Stromal cell of bone marrow (primary cell): ENCODE measurements around the gene STK11.

Source experiments
- DNase-seq: peaks from one replicate; pipeline ENCODE4 v3.0.0-alpha.2; 2012; ENCODE audit warnings: low read depth

STK11 gene

GRCh38 chr19:1226522-1227303 lies 21.1 kb downstream of the STK11 start:
- no peak for DNase-seq

- DNase-seq = no peak
These were observed 21.9 kb downstream of the STK11 start for GRCh38 chr19:1227304-1228054.

- no peak for DNase-seq
These were observed 22.8 kb downstream of the STK11 start for GRCh38 chr19:1228161-1228957.

GRCh38 chr19:1229056-1229923 lies 23.7 kb downstream of the STK11 start:
- no peak for DNase-seq

- DNase-seq = no peak
These were observed 24.6 kb downstream of the STK11 start for GRCh38 chr19:1229924-1230782.

- DNase-seq = no peak
These were observed 25.4 kb downstream of the STK11 start for GRCh38 chr19:1230783-1231489.

GRCh38 chr19:1231729-1232637 lies 26.4 kb downstream of the STK11 start:
- no peak for DNase-seq

- DNase-seq = no peak
These were observed 27.1 kb downstream of the STK11 start for GRCh38 chr19:1232652-1233072.

- no peak for DNase-seq
These were observed 27.6 kb downstream of the STK11 start for GRCh38 chr19:1233115-1233667.

- DNase-seq = no peak
These were observed 28.7 kb downstream of the STK11 start for GRCh38 chr19:1234051-1234954.

- no peak for DNase-seq
These were observed 29.4 kb downstream of the STK11 start for GRCh38 chr19:1234955-1235380.

- no peak for DNase-seq
These were observed 30.3 kb downstream of the STK11 start for GRCh38 chr19:1235625-1236538.

GRCh38 chr19:1236576-1236975 lies 31.0 kb downstream of the STK11 start:
- no peak for DNase-seq

- DNase-seq = no peak
These were observed 31.6 kb downstream of the STK11 start for GRCh38 chr19:1237027-1237659.

- no peak for DNase-seq
These were observed 32.3 kb downstream of the STK11 start, which contains the start of gene CBARP for GRCh38 chr19:1237754-1238368. Gene CBARP, minus strand, starts transcription at chr19:1238005. Its CDS starts 1,905 bp downstream, at chr19:1236100.
